HCT116 (cell line): ENCODE data around the gene TMEM187. TPM values are rescaled to one million over a fixed set of nuclear protein-coding genes. Genes with fewer than 3 reads are reported as not detected.

Source experiments
- ATAC-seq: fragments of 200-7000 bp; cut with Tn5 transposase; 2 replicates; pipeline ENCODE4 v1.9.1; 2020; ENCODE audit warnings: mild to moderate bottlenecking, moderate library complexity
- BruUV-seq: library from RNA; stranded (reverse); fragments of 400-500 nt; replicated peaks from 2 replicates; lab custom pipeline; 2021; lab: Mats Ljungman, UMichigan
- CTCF ChIA-PET: fragments of 300-600 bp; sonication (Branson Sonifier 250); formaldehyde crosslinking; loops from one replicate; lab custom pipeline; 2021; ENCODE audit warnings: antibody characterized with exemption; lab: Charles Lee
- POLR2A ChIA-PET: fragments of 300-600, 350-600 bp; sonication (Branson Sonifier 250); formaldehyde crosslinking; loops from one replicate; lab custom pipeline; 2021; ENCODE audit warnings: antibody characterized with exemption; lab: Charles Lee
- RAD21 ChIA-PET, 2 experiments: fragments of 300-600 bp; sonication (Branson Sonifier 250); formaldehyde crosslinking; loops; one replicate each; lab custom pipeline; 2023; ENCODE audit warnings: low total read pairs in 2 of 2; ENCODE audit not compliant: uncharacterized antibody in 2 of 2, unreplicated experiment in 2 of 2, low non-redundant PET in 1 of 2; lab: Charles Lee
- DNase-seq: peaks from one replicate; pipeline ENCODE4 v3.0.0-alpha.2; 2010; ENCODE audit warnings: low read depth, low spot score
- H2AFZ ChIP-seq: fragments of 200-600 bp; shearing (Covaris generic), sonication (generic); 2 replicates; pipeline ENCODE4 v1.6.1; 2017; ENCODE audit warnings: low read depth, mixed run types, mixed read lengths, antibody characterized with exemption, low read length; ENCODE audit not compliant: poor library complexity, severe bottlenecking
- H3K27ac ChIP-seq: 2 replicates; pipeline ENCODE4 v1.5.1; 2012; ENCODE audit warnings: low read depth, low read length
- H3K27me3 ChIP-seq: fragments of 200-600 bp; sonication (generic); 2 replicates; pipeline ENCODE4 v1.6.1; 2016; ENCODE audit warnings: mixed run types, low read length, mixed read lengths; ENCODE audit not compliant: insufficient read depth
- H3K36me3 ChIP-seq, 2 experiments: fragments of 200-500 bp in 1 of 2; fragments of 200-600 bp in 1 of 2; sonication (Bioruptor generic) in 1 of 2; sonication (generic) in 1 of 2; 2 replicates each; pipeline versions ENCODE4 v1.5.1 to v1.6.1; 2014 to 2016; ENCODE audit warnings: low read length in 2 of 2, inconsistent platforms in 1 of 2, mixed read lengths in 1 of 2, mixed run types in 1 of 2; ENCODE audit not compliant: insufficient read depth in 2 of 2, control insufficient read depth in 1 of 2
- H3K4me1 ChIP-seq, 2 experiments: fragments of 200-600 bp in 1 of 2; sonication (generic) in 1 of 2; 2 replicates each; pipeline versions ENCODE4 v1.5.1 to v1.6.1; 2012 to 2017; ENCODE audit warnings: low read length in 2 of 2, inconsistent platforms in 1 of 2, mild to moderate bottlenecking in 1 of 2, mixed read lengths in 1 of 2, mixed run types in 1 of 2, moderate library complexity in 1 of 2; ENCODE audit not compliant: insufficient read depth in 2 of 2, control insufficient read depth in 1 of 2
- H3K4me2 ChIP-seq: fragments of 200-600 bp; sonication (generic); 2 replicates; pipeline ENCODE4 v1.6.1; 2017; ENCODE audit warnings: mixed run types, low read length, mixed read lengths
- H3K4me3 ChIP-seq, 2 experiments: fragments of 200-600 bp in 1 of 2; sonication (generic) in 1 of 2; replicated peaks in 1 of 2; 2 replicates each; pipeline ENCODE4 v1.5.1; 2011 to 2016; ENCODE audit warnings: low read length in 2 of 2, control low read depth in 1 of 2, low read depth in 1 of 2, mild to moderate bottlenecking in 1 of 2, mixed read lengths in 1 of 2, mixed run types in 1 of 2
- H3K79me2 ChIP-seq: fragments of 200-600 bp; sonication (generic); 2 replicates; pipeline ENCODE4 v1.6.1; 2017; ENCODE audit warnings: mild to moderate bottlenecking, mixed run types, low read length, moderate library complexity, mixed read lengths; ENCODE audit not compliant: insufficient read depth
- H3K9ac ChIP-seq: fragments of 200-600 bp; sonication (generic); 2 replicates; pipeline ENCODE4 v1.6.1; 2016; ENCODE audit warnings: low read length, mixed read lengths
- H3K9me2 ChIP-seq: fragments of 200-600 bp; sonication (generic), shearing (Covaris generic); 2 replicates; pipeline ENCODE4 v1.6.1; 2017; ENCODE audit warnings: mixed run types, mild to moderate bottlenecking, moderate library complexity; ENCODE audit not compliant: insufficient read depth
- H3K9me3 ChIP-seq, 2 experiments: fragments of 200-500 bp in 1 of 2; fragments of 200-600 bp in 1 of 2; sonication (Bioruptor generic) in 1 of 2; sonication (generic) in 1 of 2; 2 replicates each; pipeline ENCODE4 v1.6.1; 2014 to 2017; ENCODE audit warnings: low read length in 2 of 2, mixed read lengths in 2 of 2, inconsistent platforms in 1 of 2, low read depth in 1 of 2, mild to moderate bottlenecking in 1 of 2, mixed run types in 1 of 2, moderate library complexity in 1 of 2; ENCODE audit not compliant: control insufficient read depth in 1 of 2, insufficient read depth in 1 of 2
- H4K20me1 ChIP-seq: fragments of 200-600 bp; sonication (generic), shearing (Covaris generic); 2 replicates; pipeline ENCODE4 v1.6.1; 2017; ENCODE audit warnings: mixed run types, mild to moderate bottlenecking, moderate library complexity; ENCODE audit not compliant: insufficient read depth
- CBX3 ChIP-seq: IDR thresholded peaks from 2 replicates; pipeline ENCODE4 v1.6.1; 2012; ENCODE audit warnings: low read depth
- CEBPB ChIP-seq: IDR thresholded peaks from 2 replicates; pipeline ENCODE4 v1.6.1; 2012; ENCODE audit warnings: low read depth
- EGR1 ChIP-seq: IDR thresholded peaks from 2 replicates; pipeline ENCODE4 v1.6.1; 2012; ENCODE audit warnings: low read depth
- ELF1 ChIP-seq: IDR thresholded peaks from 2 replicates; pipeline ENCODE4 v1.6.1; 2012; ENCODE audit warnings: low read depth, borderline replicate concordance
- EZH2 ChIP-seq: fragments of 200-600 bp; sonication (generic); IDR thresholded peaks from 2 replicates; pipeline ENCODE4 v1.6.1; 2017; ENCODE audit warnings: antibody characterized with exemption, mixed run types
- FOSL1 ChIP-seq: IDR thresholded peaks from 2 replicates; pipeline ENCODE4 v1.6.1; 2012; ENCODE audit warnings: low read depth
- MAX ChIP-seq: IDR thresholded peaks from 2 replicates; pipeline ENCODE4 v1.6.1; 2012
- POLR2AphosphoS5 ChIP-seq: IDR thresholded peaks from 2 replicates; pipeline ENCODE4 v1.6.1; 2011; ENCODE audit warnings: mild to moderate bottlenecking, low read depth, low read length, moderate library complexity
- RAD21 ChIP-seq: IDR thresholded peaks from 2 replicates; pipeline ENCODE4 v1.6.1; 2012; ENCODE audit warnings: low read depth, mild to moderate bottlenecking
- REST ChIP-seq: IDR thresholded peaks from 2 replicates; pipeline ENCODE4 v1.6.1; 2012; ENCODE audit warnings: low read depth
- SP1 ChIP-seq: IDR thresholded peaks from 2 replicates; pipeline ENCODE4 v1.6.1; 2012; ENCODE audit warnings: low read depth
- SRF ChIP-seq: IDR thresholded peaks from 2 replicates; pipeline ENCODE4 v1.6.1; 2012; ENCODE audit warnings: low read depth
- YY1 ChIP-seq: IDR thresholded peaks from 2 replicates; pipeline ENCODE4 v1.6.1; 2011; ENCODE audit warnings: low read length, low read depth, moderate library complexity, mild to moderate bottlenecking; ENCODE audit not compliant: insufficient replicate concordance; ENCODE audit errors: extremely low read depth
- ZBTB33 ChIP-seq: IDR thresholded peaks from 2 replicates; pipeline ENCODE4 v1.6.1; 2011; ENCODE audit warnings: mild to moderate bottlenecking, low read length, moderate library complexity; ENCODE audit not compliant: insufficient replicate concordance; ENCODE audit errors: extremely low read depth
- ZFX ChIP-seq: fragments of 450-650 bp; IDR thresholded peaks from 2 replicates; pipeline ENCODE4 v1.6.1; 2017
- ZNF274 ChIP-seq: fragments of 200-500 bp; sonication (Bioruptor generic); IDR thresholded peaks from 2 replicates; pipeline ENCODE4 v1.6.1; 2014; ENCODE audit warnings: mild to moderate bottlenecking, low read depth, low read length, inconsistent platforms
- intact Hi-C: fragments of 100-400 bp; cut with micrococcal nuclease; formaldehyde crosslinking; loops from 2 replicates; pipeline ENCODE4 v1.10.0; 2022
- total RNA-seq: library from RNA; stranded (reverse); gene quantifications from one replicate; pipeline ENCODE4 v1.2.1, GENCODE V29; 2021; ENCODE audit not compliant: unreplicated experiment
- TF ChIP-seq, protein P1 (sequence below), 3 experiments: fragments of 200-600 bp in 1 of 3; sonication (generic) in 1 of 3; IDR thresholded peaks in 2 of 3; conservative IDR thresholded peaks in 1 of 3; 2 replicates each; pipeline ENCODE4 v1.5.1; 2012 to 2017; ENCODE audit warnings: low read depth in 2 of 3, low read length in 2 of 3, antibody characterized with exemption in 1 of 3, borderline replicate concordance in 1 of 3, control low read depth in 1 of 3, mild to moderate bottlenecking in 1 of 3, mixed read lengths in 1 of 3, mixed run types in 1 of 3, moderate library complexity in 1 of 3; ENCODE audit not compliant: insufficient read depth in 1 of 3

The TMEM187 gene
- total RNA-seq, 1 experiment from 2014 or later = 12.6 TPM

GRCh38 chrX:154028502-154029184, 56.1 kb downstream of the TMEM187 start:
- Histone ChIP-seq H3K27me3 (no peaks in the 10 kb centered on the region), H3K9me2 (no peaks in the 10 kb centered on the region), H3K9ac (no peak overlapping the region), H3K79me2 (no peaks in the 10 kb centered on the region), H3K4me2 (no peak overlapping the region), H2AFZ (no peak overlapping the region), H3K4me3 (no peak overlapping the region), H4K20me1 (no peaks in the 10 kb centered on the region), H3K27ac (no peak overlapping the region), H3K36me3 (no peaks in the 10 kb centered on the region; a peak in 1 of 4 replicates), H3K9me3 (no peaks in the 10 kb centered on the region), H3K4me1 (no peaks in the 10 kb centered on the region)
- TF ChIP-seq ZFX (no peak), POLR2AphosphoS5 (no peak), CBX3 (no peak), ZBTB33 (no peak), REST (no peak), MAX (no peak), EZH2 (no peak), ELF1 (no peak), CEBPB (no peak), ZNF274 (no peak), SRF (no peak), YY1 (no peak), FOSL1 (no peak), SP1 (no peak), EGR1 (no peak), RAD21 (no peak)
- TF ChIP-seq, protein P1, sequence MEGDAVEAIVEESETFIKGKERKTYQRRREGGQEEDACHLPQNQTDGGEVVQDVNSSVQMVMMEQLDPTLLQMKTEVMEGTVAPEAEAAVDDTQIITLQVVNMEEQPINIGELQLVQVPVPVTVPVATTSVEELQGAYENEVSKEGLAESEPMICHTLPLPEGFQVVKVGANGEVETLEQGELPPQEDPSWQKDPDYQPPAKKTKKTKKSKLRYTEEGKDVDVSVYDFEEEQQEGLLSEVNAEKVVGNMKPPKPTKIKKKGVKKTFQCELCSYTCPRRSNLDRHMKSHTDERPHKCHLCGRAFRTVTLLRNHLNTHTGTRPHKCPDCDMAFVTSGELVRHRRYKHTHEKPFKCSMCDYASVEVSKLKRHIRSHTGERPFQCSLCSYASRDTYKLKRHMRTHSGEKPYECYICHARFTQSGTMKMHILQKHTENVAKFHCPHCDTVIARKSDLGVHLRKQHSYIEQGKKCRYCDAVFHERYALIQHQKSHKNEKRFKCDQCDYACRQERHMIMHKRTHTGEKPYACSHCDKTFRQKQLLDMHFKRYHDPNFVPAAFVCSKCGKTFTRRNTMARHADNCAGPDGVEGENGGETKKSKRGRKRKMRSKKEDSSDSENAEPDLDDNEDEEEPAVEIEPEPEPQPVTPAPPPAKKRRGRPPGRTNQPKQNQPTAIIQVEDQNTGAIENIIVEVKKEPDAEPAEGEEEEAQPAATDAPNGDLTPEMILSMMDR (IDR thresholded peaks at IDR 0.05 in 2 of 3, conservative IDR thresholded peaks at IDR 0.05 in 1 of 3; ENCODE audit: borderline replicate concordance in 1 of 3, insufficient read depth in 1 of 3, low read depth in 2 of 3, low read length in 2 of 3) = no peak
- ATAC-seq (no peak), DNase-seq (no peak)
- ChIA-PET POLR2A (no interaction called here), RAD21 (no interaction called here), CTCF (no interaction called here)
- BruUV-seq = no TSS peak
- intact Hi-C loops = no loop called here
